Right forelimb (tissue), 1 donor: ENCODE data around the gene CA11.

Source experiments
- DNase-seq: peaks from one replicate; pipeline ENCODE4 v3.0.0-alpha.2; 2018

The CA11 gene

GRCh38 chr19:48613024-48613851, 32.7 kb downstream of the CA11 start:
- DNase-seq: no peak

- DNase-seq: no peak
Observed at GRCh38 chr19:48611872-48612271, 34.1 kb downstream of the CA11 start.

GRCh38 chr19:48609571-48610108, 36.3 kb downstream of the CA11 start:
- no peak for DNase-seq

- no peak for DNase-seq
Observed at GRCh38 chr19:48608798-48609263, 37.2 kb downstream of the CA11 start.

GRCh38 chr19:48607359-48607755, 38.6 kb downstream of the CA11 start:
- no peak for DNase-seq

GRCh38 chr19:48606463-48607358, 39.3 kb downstream of the CA11 start, which contains the start of gene SPACA4:
Gene SPACA4, plus strand, starts transcription at chr19:48606742. Its CDS starts 237 bp downstream, at chr19:48606979.
- DNase-seq: no peak

GRCh38 chr19:48603850-48604249, 42.1 kb downstream of the CA11 start:
- DNase-seq: no peak

- no peak for DNase-seq
Observed at GRCh38 chr19:48603449-48603848, 42.5 kb downstream of the CA11 start.

- DNase-seq: no peak
Observed at GRCh38 chr19:48603001-48603400, 43.0 kb downstream of the CA11 start.

GRCh38 chr19:48600679-48601417, 45.1 kb downstream of the CA11 start:
- no peak for DNase-seq

- DNase-seq: no peak
Observed at GRCh38 chr19:48598996-48599700, 46.8 kb downstream of the CA11 start.

GRCh38 chr19:48596679-48597465, 49.1 kb downstream of the CA11 start:
- no peak for DNase-seq

GRCh38 chr19:48596237-48596636, 49.8 kb downstream of the CA11 start:
- no peak for DNase-seq

GRCh38 chr19:48595833-48596232, 50.2 kb downstream of the CA11 start:
- no peak for DNase-seq

GRCh38 chr19:48595171-48595570, 50.8 kb downstream of the CA11 start:
- no peak for DNase-seq

- no peak for DNase-seq
Observed at GRCh38 chr19:48591021-48591420, 55.0 kb downstream of the CA11 start.

- peak; percentile 90 for DNase-seq
Observed at GRCh38 chr19:48588670-48589401, 57.2 kb downstream of the CA11 start.
